HG02678 (cell line): ENCODE data around the gene FLVCR2.

ENCODE experiments used
- ATAC-seq: cut with Tn5 transposase; IDR thresholded peaks from one replicate; pipeline ENCODE4 v1.9.1; 2021; ENCODE audit warnings: mild to moderate bottlenecking, moderate library complexity; ENCODE audit not compliant: unreplicated experiment

Gene FLVCR2

DNA sequence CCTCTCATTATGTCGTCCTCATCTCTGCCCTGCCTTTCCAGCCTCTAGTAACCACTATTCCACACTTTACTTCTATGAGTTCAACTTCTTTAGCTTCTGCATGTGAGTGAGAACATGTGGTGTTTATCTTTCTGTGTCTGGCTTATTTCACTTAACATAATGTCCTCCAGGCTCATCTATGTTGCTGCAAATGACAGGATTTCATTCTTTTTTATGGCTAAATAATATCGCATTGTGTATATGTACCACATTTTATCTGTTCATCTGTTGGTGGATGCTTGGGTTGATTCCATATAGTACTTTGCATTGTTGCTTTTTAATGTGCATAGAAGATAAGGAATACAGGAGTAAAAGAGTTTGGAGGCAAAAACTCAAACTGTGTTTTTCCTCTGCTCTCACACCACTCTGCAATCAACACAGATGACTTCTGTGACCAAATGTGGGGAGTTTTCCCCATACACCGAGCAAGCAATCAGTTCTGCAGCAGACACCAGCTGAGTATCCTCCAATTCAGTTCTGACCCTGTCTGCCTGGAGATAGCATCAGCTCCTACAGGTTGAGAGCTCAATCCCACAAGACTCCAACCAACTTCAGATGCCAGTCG is 24.6 kb upstream of the FLVCR2 start:
- ATAC-seq, result no peak

DNA sequence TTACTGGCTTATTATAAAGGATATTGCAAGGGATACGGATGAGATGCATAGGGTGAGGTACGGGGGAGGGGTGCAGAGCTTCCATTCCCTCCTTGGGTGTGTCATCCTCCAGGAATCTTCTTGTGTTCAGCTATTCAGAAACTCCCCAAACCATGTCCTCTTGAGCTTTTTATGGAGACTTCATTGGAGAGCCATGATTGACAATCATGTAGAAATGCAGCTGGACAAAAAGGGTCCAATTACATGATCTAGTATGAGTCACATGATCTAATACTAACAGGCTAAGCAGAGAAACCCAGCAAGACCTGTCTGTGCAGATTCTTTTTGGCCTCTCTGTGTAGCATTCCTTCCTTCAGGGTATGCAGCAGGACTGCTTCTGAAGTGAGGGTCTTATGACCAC is 23.9 kb upstream of the FLVCR2 start:
- no peak for ATAC-seq

DNA sequence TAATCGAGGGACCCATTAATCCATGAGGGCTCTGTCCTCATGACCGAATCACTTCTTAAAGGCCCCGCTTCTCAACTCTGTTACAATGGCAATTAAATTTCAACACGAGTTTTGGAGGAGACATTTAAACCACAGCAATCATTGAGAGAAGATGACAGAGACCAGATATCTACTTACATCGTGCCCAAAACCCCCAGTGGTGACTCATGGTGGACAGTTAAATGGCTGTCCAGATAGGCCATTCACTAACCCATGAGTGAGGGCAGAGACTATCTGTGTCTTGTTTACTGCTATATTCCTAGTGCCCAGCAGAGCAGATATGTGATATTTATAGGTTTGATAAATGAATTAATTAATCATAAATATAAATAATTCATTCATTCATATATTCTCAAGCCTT is 20.0 kb upstream of the FLVCR2 start:
- ATAC-seq, result no peak

DNA sequence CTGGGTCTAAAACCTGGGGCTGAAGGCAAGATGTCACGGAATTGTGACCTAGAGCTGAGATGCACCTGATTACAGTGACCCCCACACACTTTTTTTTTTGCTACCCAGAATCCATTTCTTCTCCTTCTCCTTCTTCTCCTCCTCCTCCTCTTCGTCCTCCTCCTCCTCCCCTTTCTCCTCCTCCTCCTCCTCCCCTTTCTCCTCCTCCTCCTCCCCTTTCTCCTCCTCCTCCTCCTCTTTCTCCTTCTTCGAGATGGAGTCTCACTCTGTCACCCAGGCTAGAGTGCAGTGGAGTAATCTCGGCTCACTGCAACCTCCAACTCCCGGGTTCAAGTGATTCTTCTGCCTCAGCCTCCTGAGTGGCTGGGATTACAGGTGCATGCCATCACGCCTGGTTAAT is 19.4 kb upstream of the FLVCR2 start:
- ATAC-seq, result no peak

DNA sequence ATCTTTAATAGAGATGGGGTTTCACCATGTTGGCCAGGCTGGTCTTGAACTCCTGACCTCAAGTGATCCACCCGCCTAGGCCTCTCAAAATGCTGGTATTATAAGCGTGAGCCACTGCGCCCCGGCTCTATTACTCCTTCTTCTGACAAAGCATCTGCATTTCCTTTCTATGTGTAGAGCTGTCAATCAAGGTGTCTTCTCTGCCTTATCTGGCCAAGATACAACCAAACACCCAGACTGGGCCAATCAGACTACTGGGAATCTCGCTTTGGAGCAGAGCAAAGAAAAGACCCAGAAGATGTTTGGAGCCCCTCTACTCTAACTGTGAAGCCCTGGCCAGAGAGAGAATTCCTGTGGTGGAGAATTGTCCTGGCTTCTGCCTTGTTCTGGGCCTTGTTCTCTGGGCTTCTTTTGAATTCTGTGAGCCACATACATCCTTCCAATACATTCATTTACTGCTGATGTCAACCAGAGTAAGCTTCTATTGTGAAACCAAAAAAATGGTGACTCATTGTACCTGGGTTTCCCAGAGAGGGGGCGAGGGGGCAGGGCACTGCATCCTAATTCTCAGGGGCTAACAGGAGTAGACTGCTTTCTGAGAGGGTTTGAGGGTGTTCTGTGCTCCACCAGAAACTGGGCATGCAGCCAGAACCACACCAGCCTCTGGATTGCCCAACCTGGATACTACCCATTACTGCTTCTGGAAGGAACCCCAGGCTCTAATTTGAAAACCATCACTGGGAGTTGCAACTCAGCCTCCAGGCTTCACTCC is 18.8 kb upstream of the FLVCR2 start:
- ATAC-seq, result no peak

DNA sequence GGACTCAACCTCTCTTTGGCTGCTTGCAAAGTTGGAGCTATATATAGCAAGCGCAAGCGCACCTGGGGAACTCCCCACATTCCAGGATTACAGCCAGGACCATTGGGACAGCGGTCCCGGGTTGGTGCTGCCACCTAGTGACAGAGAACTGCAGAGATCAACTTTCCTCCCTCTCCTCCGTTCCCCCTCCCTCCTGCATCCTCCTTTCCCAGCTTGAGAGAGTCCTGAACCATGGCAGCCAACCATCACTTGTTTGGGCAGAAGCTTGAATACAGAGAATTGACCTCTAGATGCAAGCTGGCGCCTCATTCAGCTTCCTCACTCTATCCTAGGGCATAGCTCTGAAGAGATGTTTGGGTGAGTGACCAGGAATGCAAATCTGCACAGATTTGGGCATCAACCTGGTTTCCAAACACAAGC is 17.4 kb upstream of the FLVCR2 start:
- ATAC-seq, result peak; percentile 54

DNA sequence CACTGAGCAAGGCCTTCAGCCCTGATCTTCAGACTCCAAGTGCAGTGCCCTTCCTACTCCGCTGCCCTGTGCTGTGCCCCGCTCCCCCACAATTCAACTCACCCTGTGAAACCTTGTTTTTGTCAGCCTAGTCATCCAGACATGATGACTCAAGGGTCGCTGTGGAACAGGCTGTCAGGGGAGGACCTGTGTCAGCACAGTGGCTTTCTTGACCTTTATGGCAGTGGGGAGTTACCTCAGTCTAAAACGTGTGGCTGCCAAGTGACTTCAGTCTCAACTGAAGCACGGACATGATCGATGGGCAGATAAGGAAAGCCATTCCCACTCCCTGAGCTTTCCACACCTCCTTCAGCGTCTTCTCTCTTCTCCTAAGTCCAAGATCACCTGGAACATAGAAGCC is 16.3 kb upstream of the FLVCR2 start:
- ATAC-seq, result no peak

DNA sequence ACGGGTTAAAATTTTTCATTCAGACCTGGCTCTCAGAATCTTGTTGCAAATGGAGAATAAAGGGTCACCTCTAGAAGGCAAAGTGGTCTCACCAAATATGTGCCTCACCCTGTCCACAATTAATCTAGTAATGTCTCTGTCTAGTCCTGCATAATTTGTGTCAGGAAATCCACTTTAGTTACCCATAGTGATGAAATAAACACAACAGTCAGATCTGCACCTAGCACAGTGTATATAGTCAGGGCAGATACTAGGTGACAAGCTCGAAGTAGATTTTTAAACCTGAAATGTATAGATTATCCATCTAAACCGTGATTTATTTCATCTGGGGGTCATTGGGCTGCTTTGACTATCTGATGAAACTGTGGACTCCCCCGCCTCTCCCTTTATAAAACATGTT is 15.9 kb upstream of the FLVCR2 start:
- ATAC-seq, result no peak

DNA sequence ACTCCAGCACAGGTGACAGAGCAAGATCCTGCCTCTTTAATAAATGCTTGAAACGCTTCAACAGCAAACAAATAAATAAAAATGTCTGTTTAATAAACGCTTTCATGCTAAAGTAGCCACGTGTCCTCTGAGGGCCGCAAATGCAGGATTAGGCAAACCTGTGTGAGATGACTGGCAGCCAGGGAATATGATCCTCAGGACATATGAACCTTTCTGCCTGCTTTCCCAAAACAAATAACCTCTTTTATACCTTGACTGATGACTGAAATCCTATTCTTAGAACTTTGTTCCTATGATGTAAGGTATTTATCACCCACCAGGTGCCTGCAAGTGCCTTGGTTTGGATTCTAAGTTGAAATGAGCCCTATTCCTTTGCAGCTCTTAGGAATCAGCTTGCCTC is 14.5 kb upstream of the FLVCR2 start:
- no peak for ATAC-seq

DNA sequence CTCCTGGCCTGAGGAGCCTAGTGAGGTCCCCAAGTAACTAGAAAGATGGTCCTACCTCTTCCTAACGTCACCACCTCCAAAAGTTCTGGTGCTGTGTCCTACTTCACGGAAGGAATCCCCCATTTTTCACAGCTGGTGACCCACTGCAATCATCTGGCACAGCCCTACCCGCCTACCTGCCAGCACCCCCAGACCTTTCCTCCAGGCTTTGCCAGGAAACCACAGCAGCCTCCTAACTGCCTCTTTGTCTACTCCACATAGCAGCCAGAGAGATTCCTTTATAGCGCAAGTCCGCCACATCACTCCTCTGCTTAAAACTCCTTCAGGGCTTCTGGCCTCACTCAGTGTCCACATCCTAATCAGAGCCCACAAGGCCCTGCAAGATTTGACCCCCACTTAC is 13.4 kb upstream of the FLVCR2 start:
- ATAC-seq, result no peak

DNA sequence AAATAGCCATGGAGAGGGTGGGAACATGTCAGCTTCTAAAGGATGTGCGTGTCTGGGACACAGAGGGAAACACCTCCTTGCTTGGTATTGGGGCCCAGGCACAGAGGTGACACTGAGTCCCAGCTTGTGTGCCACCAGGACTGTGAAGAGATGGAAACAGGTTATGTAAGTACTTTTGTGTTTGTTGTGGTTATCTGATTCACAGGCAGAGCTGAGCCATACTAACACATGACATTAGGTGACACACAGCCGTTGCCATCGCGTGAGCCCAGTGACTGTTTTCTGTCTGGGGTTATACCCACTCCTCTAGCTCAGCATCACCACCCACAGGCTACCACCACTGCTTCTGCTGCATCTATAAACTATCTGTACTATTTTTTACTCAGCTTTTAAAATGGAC is 12.1 kb upstream of the FLVCR2 start:
- ATAC-seq, result no peak

DNA sequence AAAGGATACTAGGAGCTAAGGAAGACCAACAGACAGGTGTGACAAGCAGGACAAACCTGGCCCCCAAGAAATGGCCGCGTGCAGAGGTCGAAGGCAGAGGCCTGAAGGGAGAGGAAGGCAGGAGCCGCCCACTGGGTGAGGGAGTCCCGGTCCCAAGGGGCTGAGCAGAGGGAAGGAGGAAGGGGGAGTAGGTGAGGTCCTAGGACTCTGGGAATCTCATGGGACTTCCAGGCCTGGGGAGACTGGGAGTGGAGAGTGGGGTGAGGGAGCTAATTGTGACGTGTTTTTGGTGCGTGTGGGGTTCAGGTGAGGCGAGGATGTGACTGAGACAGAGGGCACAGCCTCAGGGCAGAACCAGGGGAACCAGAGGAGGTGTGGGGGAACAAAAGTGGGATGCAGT is 11.7 kb upstream of the FLVCR2 start:
- no peak for ATAC-seq

DNA sequence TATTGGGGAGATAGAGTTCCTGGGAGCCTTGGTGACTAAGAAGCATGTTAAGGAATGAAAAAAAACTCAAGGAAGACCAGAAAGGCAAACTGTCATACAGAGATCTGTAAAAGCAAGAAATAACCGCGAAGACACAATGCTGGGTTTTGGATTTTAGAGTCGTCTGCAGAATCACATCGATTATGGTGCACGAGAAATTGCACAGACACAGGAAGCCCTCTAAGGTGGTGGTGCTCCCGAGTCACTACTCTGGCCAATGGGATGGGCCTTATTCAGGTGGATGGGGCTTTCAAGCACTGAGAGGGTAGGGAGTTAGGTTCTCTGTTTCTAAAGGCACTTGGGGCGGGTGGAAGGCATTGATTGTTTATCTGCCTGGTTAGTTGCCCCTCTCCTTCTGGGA is 10.3 kb upstream of the FLVCR2 start:
- no peak for ATAC-seq

DNA sequence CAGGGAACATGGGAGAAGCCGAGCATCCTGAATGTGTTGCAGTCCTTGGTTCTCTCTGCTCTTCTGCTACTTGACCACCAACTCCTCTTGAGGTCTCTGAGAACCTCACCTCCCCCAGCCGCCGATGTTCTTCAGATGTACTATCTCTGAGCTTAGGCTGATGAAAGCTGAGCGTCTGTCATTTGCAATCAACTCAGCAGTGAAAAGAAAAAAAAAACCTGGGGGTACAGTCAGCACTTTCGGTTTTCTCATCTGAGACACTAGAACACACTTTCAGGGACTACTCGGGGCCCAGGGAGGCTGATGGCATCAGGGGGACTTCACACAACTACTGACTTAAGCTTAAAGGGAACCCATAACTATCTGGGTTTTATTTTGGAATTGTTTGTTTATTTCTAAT is 9.6 kb upstream of the FLVCR2 start:
- no peak for ATAC-seq

DNA sequence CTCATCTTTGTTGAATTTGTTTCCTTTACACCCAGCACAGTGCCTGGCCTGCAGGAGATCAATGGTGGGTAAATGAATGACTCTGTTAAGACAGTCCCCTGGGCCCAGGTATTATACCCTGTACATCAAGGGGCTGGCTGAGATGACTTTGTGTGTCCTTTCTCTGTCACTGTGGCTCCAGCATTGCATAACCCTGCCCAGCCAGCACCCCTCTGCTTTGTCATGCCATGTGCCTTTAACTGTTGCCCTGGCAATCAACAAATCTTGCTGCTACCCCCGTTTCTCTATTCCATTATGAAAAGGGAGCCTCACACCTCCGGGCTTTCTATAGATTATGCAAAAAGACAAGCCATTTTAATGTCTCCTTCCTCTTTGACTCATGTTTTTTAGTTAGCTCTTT is 7.6 kb upstream of the FLVCR2 start:
- no peak for ATAC-seq

DNA sequence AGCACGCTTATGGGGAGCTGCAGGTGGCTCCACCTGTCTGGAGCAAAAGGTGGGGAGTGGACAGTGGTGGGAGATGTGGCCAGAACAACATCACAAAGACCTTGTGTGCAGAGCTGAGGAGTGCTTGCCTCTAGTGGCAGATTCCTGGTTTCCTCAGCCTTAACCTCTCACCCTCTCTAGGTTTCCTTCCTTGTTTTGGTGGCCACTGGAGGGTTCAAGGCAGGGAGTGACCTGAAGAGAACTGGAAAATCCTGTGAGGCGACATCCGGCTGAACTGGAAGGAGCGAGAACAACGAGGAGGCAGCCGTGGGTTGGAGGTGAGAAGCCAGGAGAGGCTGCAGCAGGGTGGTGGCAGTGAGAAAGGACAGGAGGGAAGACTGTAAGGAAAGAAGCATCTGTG is 6.3 kb upstream of the FLVCR2 start:
- no peak for ATAC-seq

DNA sequence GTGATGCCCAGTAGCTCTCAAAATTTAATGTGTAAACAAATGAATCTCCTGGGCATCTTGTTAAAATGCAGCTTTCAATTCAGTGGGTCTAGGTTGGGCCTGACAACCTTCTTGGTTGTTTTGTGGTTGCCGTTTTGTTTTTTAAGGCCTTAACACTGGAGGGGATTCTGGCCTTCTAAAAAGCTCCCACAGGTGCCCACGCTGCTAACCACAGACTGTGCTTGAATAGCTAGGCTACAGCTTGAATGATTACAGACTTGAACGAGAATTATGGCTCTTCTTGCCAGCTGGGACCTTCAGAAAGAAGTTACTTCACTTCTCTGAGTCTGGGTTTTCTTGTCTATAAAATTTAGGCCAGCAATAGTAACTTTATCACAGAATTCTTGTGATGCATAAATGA is 1.3 kb upstream of the FLVCR2 start:
- no peak for ATAC-seq

DNA sequence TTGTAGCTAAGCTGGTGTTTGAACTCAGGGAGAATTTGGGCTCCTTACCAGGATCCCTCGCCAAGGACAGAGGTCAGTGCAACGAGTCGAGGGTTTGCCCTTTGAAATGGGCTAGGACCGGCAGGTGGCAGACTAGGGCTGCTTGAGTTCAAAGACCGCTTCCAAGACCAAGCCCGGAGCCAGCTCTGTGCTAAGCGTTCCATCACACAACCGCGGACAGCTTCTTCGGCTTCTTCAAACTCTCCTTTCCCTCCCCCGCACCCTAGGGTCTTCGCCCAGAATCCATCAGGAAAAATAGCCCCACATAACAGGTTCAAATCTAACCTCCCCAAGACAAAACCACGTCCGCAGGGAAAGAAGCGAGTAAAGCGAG is 705 bp upstream of the FLVCR2 start:
- peak; percentile 84 for ATAC-seq

DNA sequence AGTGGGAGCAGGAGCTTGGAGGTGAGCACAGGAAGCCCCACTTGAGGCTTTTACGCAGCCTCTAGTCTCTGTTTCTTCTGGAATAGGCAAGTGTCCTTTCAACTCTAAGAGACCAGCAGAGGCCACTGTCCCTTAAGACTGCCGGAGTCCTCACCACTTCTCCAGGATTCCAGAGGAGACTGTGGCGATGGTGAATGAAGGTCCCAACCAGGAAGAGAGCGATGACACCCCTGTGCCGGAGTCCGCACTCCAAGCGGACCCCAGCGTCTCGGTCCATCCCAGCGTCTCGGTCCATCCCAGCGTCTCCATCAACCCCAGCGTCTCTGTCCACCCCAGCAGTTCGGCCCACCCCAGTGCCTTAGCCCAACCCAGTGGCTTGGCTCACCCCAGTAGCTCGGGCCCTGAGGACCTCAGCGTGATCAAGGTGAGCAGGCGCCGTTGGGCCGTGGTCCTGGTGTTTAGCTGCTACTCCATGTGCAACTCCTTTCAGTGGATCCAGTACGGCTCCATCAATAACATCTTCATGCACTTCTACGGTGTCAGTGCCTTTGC is 442 bp downstream of the FLVCR2 start:
- peak; percentile 23 for ATAC-seq

DNA sequence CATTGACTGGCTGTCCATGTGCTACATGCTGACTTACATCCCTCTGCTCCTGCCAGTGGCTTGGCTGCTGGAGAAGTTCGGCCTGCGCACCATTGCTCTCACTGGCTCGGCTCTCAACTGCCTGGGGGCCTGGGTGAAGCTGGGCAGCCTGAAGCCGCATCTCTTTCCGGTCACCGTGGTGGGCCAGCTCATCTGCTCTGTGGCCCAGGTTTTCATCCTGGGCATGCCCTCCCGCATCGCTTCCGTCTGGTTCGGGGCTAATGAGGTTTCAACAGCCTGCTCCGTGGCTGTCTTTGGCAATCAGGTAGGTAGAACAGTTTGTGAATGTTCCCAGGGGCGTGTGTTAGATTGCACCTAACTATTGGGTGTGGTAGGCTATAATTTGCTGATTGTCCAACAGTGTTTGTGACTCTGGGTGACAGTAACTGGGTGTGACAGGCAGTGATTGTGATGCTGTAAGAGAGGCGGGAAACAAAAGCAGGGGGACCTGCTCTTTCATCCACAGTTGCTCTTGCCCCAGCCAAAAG is 981 bp downstream of the FLVCR2 start:
- no peak for ATAC-seq

DNA sequence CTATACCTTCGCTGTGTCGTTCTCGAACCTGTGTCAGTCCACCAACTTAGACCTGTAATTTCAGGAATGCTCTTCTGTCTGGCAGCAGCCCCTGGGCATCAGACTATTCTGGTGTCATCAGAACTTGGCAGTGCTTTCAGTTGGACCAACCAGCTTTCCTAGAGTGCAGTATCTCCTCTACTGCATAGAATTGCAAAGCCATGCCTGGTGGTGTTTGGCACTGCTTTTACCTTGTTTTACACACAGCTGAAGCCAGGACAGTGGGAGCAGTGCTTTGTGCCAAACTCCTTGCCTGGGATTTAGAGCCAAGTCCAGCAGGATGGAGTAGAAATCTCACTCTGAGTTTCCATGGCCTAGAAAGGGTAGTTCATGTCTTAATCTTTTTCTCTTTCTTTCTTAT is 1.5 kb downstream of the FLVCR2 start:
- no peak for ATAC-seq

DNA sequence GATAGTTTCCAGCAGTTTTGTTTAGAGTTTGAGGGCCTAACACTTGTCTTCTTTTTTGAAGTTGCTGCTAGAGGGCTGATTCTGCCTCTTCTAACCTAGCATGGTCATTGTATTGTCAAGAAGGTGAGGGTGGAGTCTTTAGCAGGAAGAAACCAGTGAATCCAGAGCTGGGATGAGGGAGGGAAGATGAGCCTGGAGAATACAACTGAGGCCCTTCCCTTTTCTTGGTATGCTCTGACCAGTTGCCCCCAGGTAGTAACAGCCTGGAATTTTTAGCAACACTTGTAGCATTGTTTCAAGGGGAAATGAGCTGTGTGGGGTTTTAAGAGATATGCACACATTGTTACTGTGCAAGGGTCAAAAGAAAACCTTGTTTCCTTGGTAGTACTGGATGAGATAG is 9.0 kb downstream of the FLVCR2 start:
- no peak for ATAC-seq
